BLaER1 treated with 17β-estradiol and CSF1 and Interleukin-3, amounts not matched to agents 10 nM and 100 nM (cell line): ENCODE results near the gene MRGPRG.

Experiments
- H3K27ac ChIP-seq, 11 experiments: shearing (Covaris generic); formaldehyde crosslinking; 2 replicates each; pipeline ENCODE4 v1.8.1; 2022
- H3K27me3 ChIP-seq, 11 experiments: shearing (Covaris generic); formaldehyde crosslinking; 2 replicates each; pipeline ENCODE4 v1.8.1; 2022
- H3K36me3 ChIP-seq, 11 experiments: shearing (Covaris generic); formaldehyde crosslinking; 2 replicates each; pipeline ENCODE4 v1.8.1; 2022
- H3K4me1 ChIP-seq, 10 experiments: shearing (Covaris generic); formaldehyde crosslinking; 2 replicates each; pipeline ENCODE4 v1.8.1; 2022
- H3K4me2 ChIP-seq, 11 experiments: shearing (Covaris generic); formaldehyde crosslinking; 2 replicates each; pipeline ENCODE4 v1.8.1; 2022
- H3K4me3 ChIP-seq, 10 experiments: shearing (Covaris generic); formaldehyde crosslinking; 2 replicates each; pipeline ENCODE4 v1.8.1; 2022
- H3K9ac ChIP-seq, 11 experiments: shearing (Covaris generic); formaldehyde crosslinking; 2 replicates each; pipeline ENCODE4 v1.8.1; 2022
- H3K9me3 ChIP-seq, 11 experiments: shearing (Covaris generic); formaldehyde crosslinking; replicated peaks in 1 of 11; 2 replicates each; pipeline ENCODE4 v1.8.1; 2022
- H4K20me1 ChIP-seq, 11 experiments: shearing (Covaris generic); formaldehyde crosslinking; 2 replicates each; pipeline ENCODE4 v1.8.1; 2022
- Cebpa-rat ChIP-seq, 11 experiments: shearing (Covaris generic); IDR thresholded peaks; 2 replicates each; pipeline ENCODE4 v1.8.1; 2022

Gene MRGPRG

DNA sequence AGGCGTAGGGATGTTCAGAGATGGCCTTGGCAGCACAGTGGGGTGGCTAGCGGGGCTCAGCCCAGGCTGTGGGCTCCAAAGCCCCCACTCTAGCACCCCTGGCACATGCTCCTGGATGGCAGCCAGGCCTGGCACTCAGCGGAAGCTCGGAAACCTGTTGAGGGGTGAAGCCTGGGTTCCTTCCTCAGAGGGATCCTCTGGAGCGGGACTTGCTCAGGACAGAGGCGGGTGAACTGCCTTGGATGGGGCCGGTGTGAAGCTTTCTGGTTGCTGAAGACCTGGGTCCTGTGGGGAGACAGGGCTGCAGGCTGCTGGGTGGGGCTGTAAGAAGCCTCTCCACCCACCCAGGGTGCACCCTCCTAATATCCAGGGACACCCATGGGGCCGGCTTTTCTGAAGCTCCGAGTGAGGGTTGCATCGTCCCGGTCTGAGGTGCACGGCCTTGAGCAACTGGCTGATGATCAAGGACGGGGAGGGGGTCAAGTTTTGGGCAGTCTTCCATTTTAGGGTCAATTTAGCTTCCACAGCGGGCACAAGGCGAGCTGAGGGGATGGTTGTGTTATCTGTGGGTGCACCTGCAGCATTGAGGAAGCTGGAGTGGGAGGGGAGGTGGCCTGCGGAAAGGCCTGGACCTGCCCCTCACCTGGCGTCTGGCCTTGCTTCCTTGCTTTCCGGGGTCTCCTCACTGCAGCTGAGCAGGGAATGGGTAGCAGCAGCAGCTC lies 8.4 kb upstream of the MRGPRG start:
- H3K9me3 ChIP-seq, result no peaks in the 10 kb centered on the region
- peaks cover 0 to 11% (median 0%) of the 10 kb centered on the region in 11 experiments; a peak in 3 of 22 replicates for H4K20me1 ChIP-seq
- H3K9ac ChIP-seq, result no peak overlapping the region
- H3K4me3 ChIP-seq, result no peak overlapping the region
- H3K27me3 ChIP-seq, result peaks cover 0 to 25% (median 0%) of the 10 kb centered on the region in 11 experiments; a peak in 7 of 22 replicates
- peak overlapping the region; percentile 12 to 93 (median 67); a peak in 17 of 22 replicates for H3K4me2 ChIP-seq
- H3K36me3 ChIP-seq, result no peaks in the 10 kb centered on the region
- H3K4me1 ChIP-seq, result peaks cover 46 to 65% (median 59%) of the 10 kb centered on the region in 10 experiments
- no peak overlapping the region for H3K27ac ChIP-seq
- no peak for TF ChIP-seq Cebpa-rat (IDR thresholded peaks at IDR 0.05)

DNA sequence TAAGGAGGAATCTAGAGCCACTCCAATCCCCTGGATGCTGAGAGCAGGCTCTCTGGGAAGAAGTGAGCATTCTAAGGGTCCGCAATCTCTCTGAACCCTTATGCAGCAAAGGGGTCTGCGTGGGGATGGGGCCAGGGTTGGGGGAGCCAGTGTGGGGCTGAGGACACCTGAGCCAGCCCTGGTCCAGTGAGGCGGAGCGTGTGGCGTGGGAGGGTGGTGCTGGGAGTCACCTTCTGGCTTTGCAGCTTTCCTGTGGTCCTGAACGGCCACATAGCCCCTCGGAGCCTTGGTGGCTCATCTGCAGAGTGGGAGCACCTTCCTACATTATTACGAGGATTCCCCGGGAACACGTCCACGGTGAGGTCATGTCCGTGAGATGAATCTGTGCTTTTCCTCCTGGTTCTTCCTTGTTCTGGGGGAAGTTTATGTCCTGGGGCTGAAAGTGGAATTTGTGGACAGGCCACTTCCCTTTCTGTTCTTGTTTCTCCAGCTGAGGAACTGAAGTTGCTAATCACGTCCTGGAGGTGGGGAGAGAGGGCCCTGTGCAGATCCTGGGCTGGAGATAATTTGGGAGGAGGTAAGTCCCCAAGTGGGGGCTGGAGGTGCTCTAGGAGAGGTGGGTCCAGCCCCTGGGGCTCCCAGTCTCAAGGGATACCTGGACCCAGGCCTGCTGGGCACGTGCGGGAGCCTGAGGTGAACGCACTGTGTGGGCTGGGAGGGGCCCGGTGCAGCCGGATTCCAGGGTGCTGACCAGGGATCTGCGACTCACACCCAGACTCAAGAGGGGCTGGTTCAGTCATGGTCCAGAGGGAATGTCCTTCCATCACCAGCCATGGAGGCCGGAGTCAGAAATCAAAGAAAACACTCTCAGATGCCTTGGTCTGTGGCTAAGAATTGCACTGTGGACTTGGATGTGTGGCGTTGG lies 7.5 kb upstream of the MRGPRG start:
- Histone ChIP-seq H3K36me3 (no peaks in the 10 kb centered on the region), H4K20me1 (peaks cover 0 to 11% (median 0%) of the 10 kb centered on the region in 11 experiments; a peak in 3 of 22 replicates), H3K27ac (no peak overlapping the region), H3K27me3 (peaks cover 0 to 25% (median 0%) of the 10 kb centered on the region in 11 experiments; a peak in 7 of 22 replicates), H3K4me3 (no peak overlapping the region), H3K9me3 (no peaks in the 10 kb centered on the region), H3K4me1 (peaks cover 46 to 70% (median 65%) of the 10 kb centered on the region in 10 experiments), H3K4me2 (peak overlapping the region; percentile 12 to 93 (median 67); a peak in 18 of 22 replicates), H3K9ac (no peak overlapping the region)
- TF ChIP-seq Cebpa-rat (IDR thresholded peaks at IDR 0.05), result no peak

DNA sequence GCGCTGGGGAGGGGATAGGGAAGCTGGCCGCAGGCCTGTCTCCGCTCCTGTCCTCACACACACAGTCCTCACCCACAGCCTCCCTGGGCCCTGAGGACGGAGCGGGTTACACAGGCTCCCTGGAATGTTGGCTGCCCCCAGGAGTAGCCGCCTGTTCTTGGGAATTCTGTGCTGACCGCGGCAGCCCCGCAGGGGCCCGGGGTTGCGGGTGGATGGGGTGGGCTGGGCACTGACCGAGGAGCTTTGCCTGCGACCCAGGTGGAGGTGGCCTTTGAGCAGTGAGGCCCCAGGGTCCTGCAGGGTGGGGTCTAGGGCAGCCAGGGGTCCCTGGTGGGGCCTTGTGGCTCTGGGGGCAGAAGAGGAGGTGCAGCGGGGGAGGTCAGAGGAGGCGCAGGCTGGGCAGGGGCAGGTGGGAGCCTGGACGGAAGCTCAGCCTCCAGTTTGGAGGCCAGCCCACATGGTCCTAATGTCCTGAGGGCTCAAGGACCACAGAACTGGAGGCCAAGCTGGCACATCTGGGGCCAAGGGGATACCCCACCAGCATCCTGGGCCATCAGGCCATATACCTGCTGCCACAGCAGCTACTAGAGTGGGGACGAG lies 6.6 kb upstream of the MRGPRG start:
- Histone ChIP-seq H3K27me3 (peaks cover 0 to 25% (median 0%) of the 10 kb centered on the region in 11 experiments; a peak in 7 of 22 replicates), H3K4me2 (peak overlapping the region; percentile 62 to 93 (median 79); a peak in 21 of 22 replicates), H3K9ac (no peak overlapping the region), H3K36me3 (no peaks in the 10 kb centered on the region), H3K4me3 (no peak overlapping the region), H4K20me1 (peaks cover 0 to 11% (median 0%) of the 10 kb centered on the region in 11 experiments; a peak in 3 of 22 replicates), H3K4me1 (peaks cover 53 to 76% (median 70%) of the 10 kb centered on the region in 10 experiments), H3K9me3 (no peaks in the 10 kb centered on the region), H3K27ac (no peak overlapping the region)
- TF ChIP-seq Cebpa-rat (IDR thresholded peaks at IDR 0.05), result no peak

DNA sequence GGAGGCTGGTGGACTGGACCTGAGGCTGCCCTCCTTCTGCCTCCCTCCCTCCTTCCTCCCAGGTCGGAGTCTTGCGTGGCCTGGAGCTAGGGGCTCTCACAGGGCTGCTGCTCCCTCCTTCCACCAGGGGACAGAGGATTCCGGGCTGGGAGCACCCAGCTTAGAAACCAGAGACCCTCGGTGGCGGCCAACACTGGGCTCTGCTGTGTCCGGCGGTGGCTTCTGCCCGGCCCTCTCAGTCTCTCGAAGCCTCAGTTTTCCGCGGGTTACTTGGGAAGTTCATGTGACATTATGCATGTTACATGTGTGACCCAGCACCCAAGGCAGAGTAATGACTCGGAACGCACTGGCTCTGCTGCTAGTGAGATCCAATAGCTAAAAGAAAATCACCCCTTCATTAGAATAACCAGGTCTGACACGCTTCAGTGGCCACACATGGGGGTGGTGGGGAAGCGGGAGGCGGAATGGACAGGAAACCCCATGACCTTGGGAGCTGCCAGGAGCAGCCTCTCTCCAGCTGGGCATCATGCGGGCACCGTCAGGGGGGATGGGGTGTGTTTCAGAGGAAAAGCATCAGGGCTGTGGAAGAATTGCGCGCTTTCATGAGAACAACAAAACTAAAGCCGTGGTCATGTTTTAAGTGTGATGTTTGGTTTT lies 5.9 kb upstream of the MRGPRG start:
- Histone ChIP-seq H3K9me3 (no peaks in the 10 kb centered on the region), H3K4me3 (no peak overlapping the region), H3K4me2 (peak overlapping the region; percentile 52 to 93 (median 79)), H3K36me3 (no peaks in the 10 kb centered on the region), H3K4me1 (peaks cover 53 to 83% (median 71%) of the 10 kb centered on the region in 10 experiments), H3K9ac (peak overlapping the region in 1 of 11 experiments; percentile 14; a peak in 1 of 22 replicates), H3K27me3 (peaks cover 0 to 25% (median 0%) of the 10 kb centered on the region in 11 experiments; a peak in 8 of 22 replicates), H3K27ac (no peak overlapping the region), H4K20me1 (peaks cover 0 to 13% (median 0%) of the 10 kb centered on the region in 11 experiments; a peak in 3 of 22 replicates)
- TF ChIP-seq Cebpa-rat (IDR thresholded peaks at IDR 0.05), result no peak

DNA sequence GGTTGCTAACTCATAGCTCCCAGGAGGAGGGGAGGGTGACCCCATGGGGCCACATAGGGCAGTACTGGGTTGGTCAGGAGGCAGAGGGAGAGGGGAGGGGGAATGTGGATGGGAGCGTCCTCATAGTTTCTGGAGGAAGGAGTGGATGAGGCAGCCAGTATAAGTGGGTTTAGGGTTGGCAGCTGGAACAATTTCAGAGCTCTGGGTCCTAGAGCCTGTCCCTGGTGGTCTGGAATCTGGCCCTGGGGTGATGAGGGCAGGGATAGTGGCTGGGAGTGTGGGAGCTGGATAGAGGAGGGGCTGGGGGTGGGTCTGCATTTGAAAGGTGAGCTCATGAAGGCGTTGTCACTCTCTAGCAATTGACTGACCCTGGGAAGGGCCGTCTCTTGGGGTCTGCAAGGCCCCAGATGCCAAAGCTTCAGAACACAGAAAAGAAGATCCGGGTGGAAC lies 5.3 kb upstream of the MRGPRG start:
- peaks cover 0 to 28% (median 0%) of the 10 kb centered on the region in 11 experiments; a peak in 8 of 22 replicates for H3K27me3 ChIP-seq
- H3K36me3 ChIP-seq, result no peaks in the 10 kb centered on the region
- H3K4me2 ChIP-seq, result peak overlapping the region; percentile 52 to 93 (median 79); a peak in 19 of 22 replicates
- peaks cover 0 to 19% (median 0%) of the 10 kb centered on the region in 11 experiments; a peak in 3 of 22 replicates for H4K20me1 ChIP-seq
- peak overlapping the region in 1 of 11 experiments; percentile 14; a peak in 1 of 22 replicates for H3K9ac ChIP-seq
- H3K9me3 ChIP-seq, result no peaks in the 10 kb centered on the region
- no peak for TF ChIP-seq Cebpa-rat (IDR thresholded peaks at IDR 0.05)
- H3K4me1 ChIP-seq, result peaks cover 53 to 88% (median 72%) of the 10 kb centered on the region in 10 experiments
- no peak overlapping the region for H3K27ac ChIP-seq
- no peak overlapping the region for H3K4me3 ChIP-seq

DNA sequence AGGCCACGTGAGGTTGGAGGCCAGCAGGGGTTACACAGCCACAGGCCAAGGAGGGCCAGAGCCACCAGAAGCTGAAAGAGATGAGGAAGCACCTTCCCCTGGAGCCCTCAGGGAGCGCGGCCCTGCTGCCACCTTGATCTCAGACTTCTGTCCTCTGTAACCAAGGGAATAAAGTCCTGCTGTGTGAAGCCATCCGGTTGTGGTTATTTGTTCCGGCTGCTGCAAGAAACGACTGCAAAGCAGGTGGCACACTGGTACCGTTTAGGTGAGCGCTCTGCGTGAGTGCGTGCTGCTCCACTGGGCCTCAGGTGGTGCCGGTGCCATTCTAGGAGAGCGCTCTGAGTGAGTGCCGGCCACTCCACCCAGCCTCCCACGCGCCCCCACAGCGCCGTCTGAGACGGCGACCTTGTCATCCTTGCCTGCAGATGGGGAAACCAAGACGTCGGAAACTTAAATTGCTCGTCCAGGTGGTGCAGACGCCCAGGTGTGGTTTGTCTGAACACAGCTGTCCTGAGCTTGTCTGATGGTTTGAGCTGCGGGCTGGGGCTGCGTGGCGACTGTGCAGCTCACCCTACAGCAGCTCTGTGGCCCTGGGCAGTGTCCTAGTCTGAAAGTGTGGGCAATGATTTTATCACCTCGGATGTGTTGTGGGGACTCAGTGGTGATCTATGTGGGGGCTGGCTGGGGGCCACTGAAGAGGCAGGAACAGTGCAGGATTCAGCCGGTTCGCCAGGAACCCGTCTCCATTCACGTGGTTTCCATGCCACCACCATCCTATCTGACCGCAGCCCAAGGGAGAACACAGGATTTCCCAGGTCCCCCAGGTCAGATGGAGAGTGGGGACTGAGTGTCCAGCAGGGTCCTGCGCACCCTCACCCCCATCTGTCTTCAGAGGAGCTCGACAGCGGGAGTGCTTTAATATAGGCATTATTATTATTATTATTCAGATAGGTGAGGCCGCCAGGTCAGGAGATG lies 4.6 kb upstream of the MRGPRG start:
- no peak overlapping the region for H3K4me3 ChIP-seq
- no peak for TF ChIP-seq Cebpa-rat (IDR thresholded peaks at IDR 0.05)
- no peaks in the 10 kb centered on the region for H3K9me3 ChIP-seq
- peaks cover 53 to 94% (median 74%) of the 10 kb centered on the region in 10 experiments for H3K4me1 ChIP-seq
- H3K27me3 ChIP-seq, result peaks cover 0 to 28% (median 0%) of the 10 kb centered on the region in 11 experiments; a peak in 8 of 22 replicates
- H3K9ac ChIP-seq, result peak overlapping the region in 2 of 11 experiments; percentile 9 to 31; a peak in 2 of 22 replicates
- peak overlapping the region; percentile 51 to 93 (median 79) for H3K4me2 ChIP-seq
- H3K27ac ChIP-seq, result no peak overlapping the region
- H3K36me3 ChIP-seq, result no peaks in the 10 kb centered on the region
- peaks cover 0 to 26% (median 0%) of the 10 kb centered on the region in 11 experiments; a peak in 4 of 22 replicates for H4K20me1 ChIP-seq
